ENCODE measurements around the gene NSMCE1. TPM values are rescaled to one million over a fixed set of nuclear protein-coding genes. Genes with fewer than 3 reads are reported as not detected.

The NSMCE1 gene
- total RNA-seq, 2 experiments from 2014 or later, result 31.9 to 33.9 TPM

DNA sequence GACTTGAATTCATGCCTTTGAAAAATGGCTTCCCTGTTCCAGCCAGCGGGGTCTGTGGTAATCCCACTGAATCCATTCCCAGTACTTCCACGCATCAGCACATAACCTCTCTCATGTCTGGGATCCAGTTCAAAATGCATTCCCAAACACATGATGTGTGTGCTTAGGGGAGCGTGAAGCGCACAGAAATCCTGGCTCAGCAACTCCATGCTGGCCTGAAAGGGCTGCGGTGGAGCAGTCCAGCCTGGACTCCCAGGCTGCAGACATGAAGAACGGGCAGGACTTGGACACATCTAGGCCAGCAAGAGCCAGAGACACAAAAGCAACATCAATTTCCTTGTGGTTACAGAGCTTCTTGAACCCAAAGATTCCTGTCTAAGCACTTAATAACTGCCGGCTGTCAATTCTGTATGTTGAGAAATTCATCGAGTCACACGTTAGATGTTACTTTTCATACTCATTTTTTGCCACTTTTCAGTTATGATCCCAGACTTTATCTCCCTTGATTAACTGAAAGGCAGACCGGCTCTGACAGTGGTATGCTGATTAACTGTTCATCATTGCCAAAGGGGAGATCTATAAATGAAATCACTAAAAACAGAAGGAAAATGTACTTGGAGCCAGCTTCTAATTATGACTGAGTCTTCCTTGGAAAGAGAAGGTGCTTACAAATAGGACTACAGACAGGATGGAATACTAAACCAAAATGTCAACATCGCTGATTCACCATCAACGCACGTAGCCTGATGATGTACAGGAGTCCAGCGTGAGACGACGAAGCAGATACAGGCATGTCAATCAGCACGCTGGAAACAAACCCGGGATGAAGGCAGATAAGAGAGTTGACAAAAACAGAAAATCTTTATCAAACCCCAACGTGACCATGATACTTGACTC is 23.0 kb downstream of the NSMCE1 start:
- no peak overlapping the region for H3K4me3 ChIP-seq (ENCODE audit: low read length)
- CTCF ChIA-PET, result interaction anchor here (1.4 kb wide), 1 partner anchor 10 kb away, joined by 6 read pairs; no protein-coding TSS in a partner anchor
- Mint-ChIP-seq H3K9me3 (no peaks in the 10 kb centered on the region), H3K27ac (peak overlapping the region; percentile 19), H3K4me1 (ENCODE audit: low read depth) (peaks cover 69% of the 10 kb centered on the region), H3K36me3 (ENCODE audit: low read depth) (peaks cover 39% of the 10 kb centered on the region), H3K4me3 (peak overlapping the region; percentile 1), H3K27me3 (no peaks in the 10 kb centered on the region)
- H3K9me3 ChIP-seq (ENCODE audit: control insufficient read depth in 1 of 2, insufficient read depth in 1 of 2, low read length in 2 of 2), result peaks cover 0 to 3% of the 10 kb centered on the region in 2 experiments
- TF ChIP-seq, protein P1, sequence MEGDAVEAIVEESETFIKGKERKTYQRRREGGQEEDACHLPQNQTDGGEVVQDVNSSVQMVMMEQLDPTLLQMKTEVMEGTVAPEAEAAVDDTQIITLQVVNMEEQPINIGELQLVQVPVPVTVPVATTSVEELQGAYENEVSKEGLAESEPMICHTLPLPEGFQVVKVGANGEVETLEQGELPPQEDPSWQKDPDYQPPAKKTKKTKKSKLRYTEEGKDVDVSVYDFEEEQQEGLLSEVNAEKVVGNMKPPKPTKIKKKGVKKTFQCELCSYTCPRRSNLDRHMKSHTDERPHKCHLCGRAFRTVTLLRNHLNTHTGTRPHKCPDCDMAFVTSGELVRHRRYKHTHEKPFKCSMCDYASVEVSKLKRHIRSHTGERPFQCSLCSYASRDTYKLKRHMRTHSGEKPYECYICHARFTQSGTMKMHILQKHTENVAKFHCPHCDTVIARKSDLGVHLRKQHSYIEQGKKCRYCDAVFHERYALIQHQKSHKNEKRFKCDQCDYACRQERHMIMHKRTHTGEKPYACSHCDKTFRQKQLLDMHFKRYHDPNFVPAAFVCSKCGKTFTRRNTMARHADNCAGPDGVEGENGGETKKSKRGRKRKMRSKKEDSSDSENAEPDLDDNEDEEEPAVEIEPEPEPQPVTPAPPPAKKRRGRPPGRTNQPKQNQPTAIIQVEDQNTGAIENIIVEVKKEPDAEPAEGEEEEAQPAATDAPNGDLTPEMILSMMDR (IDR thresholded peaks at IDR 0.05), result no peak
- DNase-seq, result peak in 1 of 14 experiments; percentile 33
- peaks cover 14% of the 10 kb centered on the region for H3K36me3 ChIP-seq (ENCODE audit: insufficient read depth, low read length)
- intact Hi-C loops (cut with DNase I, micrococcal nuclease), result no loop called here
- peak; percentile 35 for ATAC-seq (ENCODE audit: poor library complexity)
- no peak overlapping the region for H3K27ac ChIP-seq (ENCODE audit: low read depth in 1 of 2, low read length in 2 of 2)
- peaks cover 41% of the 10 kb centered on the region for H3K4me1 ChIP-seq (ENCODE audit: insufficient read depth, low read length)
- POLR2A ChIA-PET, result no interaction called here
- H3K27me3 ChIP-seq (ENCODE audit: control insufficient read depth in 1 of 2, insufficient read depth in 2 of 2, low read length in 2 of 2), result no peaks in the 10 kb centered on the region

- Mint-ChIP-seq H3K4me3 (no peak overlapping the region), H3K27me3 (no peaks in the 10 kb centered on the region), H3K9me3 (no peaks in the 10 kb centered on the region), H3K36me3 (ENCODE audit: low read depth) (peaks cover 30% of the 10 kb centered on the region), H3K27ac (peak overlapping the region; percentile 86), H3K4me1 (ENCODE audit: low read depth) (peaks cover 72% of the 10 kb centered on the region)
- intact Hi-C loops (cut with DNase I, micrococcal nuclease), result no loop called here
- Histone ChIP-seq H3K9me3 (ENCODE audit: control insufficient read depth in 1 of 2, insufficient read depth in 1 of 2, low read length in 2 of 2) (peaks cover 0 to 3% of the 10 kb centered on the region in 2 experiments), H3K27ac (ENCODE audit: low read depth in 1 of 2, low read length in 2 of 2) (no peak overlapping the region), H3K4me3 (ENCODE audit: low read length) (no peak overlapping the region), H3K27me3 (ENCODE audit: control insufficient read depth in 1 of 2, insufficient read depth in 2 of 2, low read length in 2 of 2) (no peaks in the 10 kb centered on the region), H3K36me3 (ENCODE audit: insufficient read depth, low read length) (peaks cover 14% of the 10 kb centered on the region), H3K4me1 (ENCODE audit: insufficient read depth, low read length) (peaks cover 48% of the 10 kb centered on the region)
- ATAC-seq (ENCODE audit: poor library complexity), result no peak
- no peak for DNase-seq
- ChIA-PET POLR2A (interaction anchor here (0.6 to 1.3 kb wide), 2 partner anchors 45 to 52 kb away, joined by 3 to 4 read pairs; no protein-coding TSS in a partner anchor), CTCF (interaction anchor here (1.4 kb wide), 1 partner anchor 10 kb away, joined by 7 read pairs; no protein-coding TSS in a partner anchor)
- TF ChIP-seq, protein P1 (IDR thresholded peaks at IDR 0.05), result no peak
These were observed 24.2 kb downstream of the NSMCE1 start for GRCh38 chr16:27244363-27244755.

- Mint-ChIP-seq H3K27ac (peak overlapping the region; percentile 86), H3K9me3 (no peaks in the 10 kb centered on the region), H3K36me3 (ENCODE audit: low read depth) (peaks cover 28% of the 10 kb centered on the region), H3K27me3 (no peaks in the 10 kb centered on the region), H3K4me1 (ENCODE audit: low read depth) (peaks cover 77% of the 10 kb centered on the region), H3K4me3 (peak overlapping the region; percentile 4)
- DNase-seq, result peak in 1 of 14 experiments; percentile 2
- no peak overlapping the region for H3K4me3 ChIP-seq (ENCODE audit: low read length)
- no peaks in the 10 kb centered on the region for H3K27me3 ChIP-seq (ENCODE audit: control insufficient read depth in 1 of 2, insufficient read depth in 2 of 2, low read length in 2 of 2)
- H3K27ac ChIP-seq (ENCODE audit: low read depth in 1 of 2, low read length in 2 of 2), result no peak overlapping the region
- ChIA-PET CTCF (interaction anchor here (1.4 kb wide), 1 partner anchor 9 kb away, joined by 7 read pairs; no protein-coding TSS in a partner anchor), POLR2A (interaction anchor here (0.6 to 1.9 kb wide), 6 partner anchors 9 to 124 kb away, joined by 3 to 8 read pairs (median 4); partner anchors contain the start of gene KDM8)
- H3K36me3 ChIP-seq (ENCODE audit: insufficient read depth, low read length), result peaks cover 14% of the 10 kb centered on the region
- ATAC-seq (ENCODE audit: poor library complexity), result no peak
- peaks cover 0 to 2% of the 10 kb centered on the region in 2 experiments for H3K9me3 ChIP-seq (ENCODE audit: control insufficient read depth in 1 of 2, insufficient read depth in 1 of 2, low read length in 2 of 2)
- H3K4me1 ChIP-seq (ENCODE audit: insufficient read depth, low read length), result peaks cover 52% of the 10 kb centered on the region
- intact Hi-C loops (cut with DNase I, micrococcal nuclease), result no loop called here
- TF ChIP-seq, protein P1 (IDR thresholded peaks at IDR 0.05), result no peak
These were observed 24.7 kb downstream of the NSMCE1 start for GRCh38 chr16:27243725-27244362.

Data from CD4-positive, alpha-beta T cell (primary cell).